GM21423 (cell line): ENCODE measurements around the gene MAP3K5.
A peak's percentile ranks its signal among the peaks of the same experiment; 100 is the strongest.
"Not testable (repeated sequence)": the region's sequence is repeated elsewhere in the genome, so short reads cannot be mapped to it uniquely, and the experiment has no call there.

Experiments used
- ATAC-seq: cut with Tn5 transposase; IDR thresholded peaks from one replicate; pipeline ENCODE4 v1.9.1; 2021; ENCODE audit warnings: mild to moderate bottlenecking, moderate library complexity; ENCODE audit not compliant: unreplicated experiment

MAP3K5 gene

DNA sequence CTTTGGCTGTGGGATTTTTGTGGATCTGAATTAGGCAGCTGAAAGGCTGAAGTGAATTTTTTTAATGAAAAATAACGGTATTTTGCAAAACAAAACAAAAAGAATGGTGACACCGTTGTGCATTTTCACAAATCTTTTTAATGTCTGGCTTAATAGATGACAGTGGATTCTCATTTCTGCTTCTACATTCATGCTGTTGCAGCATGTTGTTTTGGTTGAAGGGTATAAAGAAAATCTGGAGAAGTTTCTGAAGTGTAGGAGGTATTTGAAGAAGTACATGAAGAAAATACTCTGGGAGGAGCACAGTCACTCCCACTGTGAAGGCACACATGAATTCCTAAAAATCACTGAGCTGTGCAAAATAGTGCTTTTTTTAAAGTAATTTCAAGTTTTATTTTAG lies 3.1 kb upstream of the MAP3K5 start:
- ATAC-seq, result no peak

DNA sequence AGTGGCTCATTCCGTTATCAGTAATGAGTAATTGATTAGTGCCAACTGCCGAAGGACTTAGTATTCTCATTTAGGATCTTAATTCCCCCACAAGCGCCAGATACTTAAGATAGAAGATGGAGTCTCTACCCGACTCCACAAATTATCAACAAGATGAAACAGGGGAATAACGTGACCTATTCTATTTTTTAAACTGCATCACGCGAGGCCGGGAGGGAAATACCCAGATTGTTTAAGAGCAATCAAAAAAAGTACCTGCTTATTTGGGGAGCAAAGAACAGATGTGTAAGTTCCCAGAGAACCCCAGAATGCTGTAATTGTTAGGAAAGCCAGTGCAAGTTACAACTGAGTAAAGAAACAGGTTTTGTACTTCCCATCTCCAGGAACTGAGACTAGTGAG lies 1.1 kb upstream of the MAP3K5 start:
- ATAC-seq, result no peak

- no peak for ATAC-seq
Observed at GRCh38 chr6:136792095-136792409, 225 bp downstream of the MAP3K5 start.

DNA sequence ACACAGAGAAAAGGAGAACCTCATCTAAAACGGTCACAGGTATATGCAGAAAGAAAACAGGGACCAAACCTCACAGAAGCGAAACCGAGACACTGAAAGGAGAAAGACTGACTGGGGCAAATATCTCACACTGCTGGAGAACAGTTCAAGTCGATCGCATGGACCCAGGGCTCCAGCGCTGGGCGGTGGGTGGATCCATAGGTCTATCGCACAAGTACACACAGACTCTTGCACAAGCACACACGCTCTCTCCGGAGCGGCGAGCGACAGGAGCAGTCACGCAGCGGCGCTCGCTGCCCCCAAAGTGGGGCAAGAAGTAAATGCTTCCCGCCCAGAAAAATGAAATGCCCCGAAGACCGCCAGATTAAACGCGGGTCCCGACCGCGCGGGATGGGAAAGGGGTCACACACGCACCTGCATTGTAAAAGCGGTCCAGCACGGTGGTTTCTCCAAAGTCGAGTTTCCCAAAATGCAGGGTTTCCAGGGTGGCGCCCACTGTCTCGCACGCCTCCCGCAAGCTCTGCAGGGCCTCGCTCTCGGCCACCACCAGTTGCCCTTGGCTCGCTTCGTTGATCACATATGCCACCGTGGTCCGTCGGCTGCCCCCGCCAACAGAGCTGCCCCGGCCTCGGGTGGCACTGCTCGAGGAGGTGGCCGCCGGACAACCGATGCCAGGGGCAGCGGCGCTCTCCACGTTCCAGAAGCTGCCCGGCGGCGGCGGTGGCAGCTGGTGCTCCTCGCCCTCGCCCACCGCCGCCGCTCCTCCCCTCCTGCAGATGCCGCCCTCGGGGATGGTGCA lies 782 bp downstream of the MAP3K5 start:
- ATAC-seq, result peak; percentile 28

GRCh38 chr6:136790411-136791295 lies 1.6 kb downstream of the MAP3K5 start:
- ATAC-seq, result no peak

GRCh38 chr6:136789440-136789839 lies 2.8 kb downstream of the MAP3K5 start:
- not testable (repeated sequence) for ATAC-seq

GRCh38 chr6:136788069-136788902 lies 4.0 kb downstream of the MAP3K5 start:
- ATAC-seq, result no peak

GRCh38 chr6:136787726-136788068 lies 4.6 kb downstream of the MAP3K5 start:
- ATAC-seq, result no peak

DNA sequence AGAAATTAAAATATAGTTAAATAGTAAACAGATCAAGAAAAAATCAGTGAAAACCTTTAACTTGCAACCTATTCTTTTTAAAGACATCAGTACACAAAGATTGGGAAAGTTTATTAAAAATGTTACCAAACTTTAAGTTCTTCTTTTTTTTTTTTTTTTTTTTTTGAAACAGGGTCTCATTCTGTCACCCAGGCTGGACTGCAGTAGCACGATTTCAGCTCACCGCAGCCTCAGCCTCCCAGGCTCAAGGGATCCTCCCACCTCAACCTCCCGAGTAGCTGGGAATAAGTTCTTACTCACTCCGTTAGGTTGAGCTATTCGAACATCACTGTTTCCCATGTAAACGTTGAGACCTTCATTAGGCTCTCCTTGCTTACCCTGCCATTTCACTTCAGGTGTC lies 5.6 kb downstream of the MAP3K5 start:
- ATAC-seq, result no peak

DNA sequence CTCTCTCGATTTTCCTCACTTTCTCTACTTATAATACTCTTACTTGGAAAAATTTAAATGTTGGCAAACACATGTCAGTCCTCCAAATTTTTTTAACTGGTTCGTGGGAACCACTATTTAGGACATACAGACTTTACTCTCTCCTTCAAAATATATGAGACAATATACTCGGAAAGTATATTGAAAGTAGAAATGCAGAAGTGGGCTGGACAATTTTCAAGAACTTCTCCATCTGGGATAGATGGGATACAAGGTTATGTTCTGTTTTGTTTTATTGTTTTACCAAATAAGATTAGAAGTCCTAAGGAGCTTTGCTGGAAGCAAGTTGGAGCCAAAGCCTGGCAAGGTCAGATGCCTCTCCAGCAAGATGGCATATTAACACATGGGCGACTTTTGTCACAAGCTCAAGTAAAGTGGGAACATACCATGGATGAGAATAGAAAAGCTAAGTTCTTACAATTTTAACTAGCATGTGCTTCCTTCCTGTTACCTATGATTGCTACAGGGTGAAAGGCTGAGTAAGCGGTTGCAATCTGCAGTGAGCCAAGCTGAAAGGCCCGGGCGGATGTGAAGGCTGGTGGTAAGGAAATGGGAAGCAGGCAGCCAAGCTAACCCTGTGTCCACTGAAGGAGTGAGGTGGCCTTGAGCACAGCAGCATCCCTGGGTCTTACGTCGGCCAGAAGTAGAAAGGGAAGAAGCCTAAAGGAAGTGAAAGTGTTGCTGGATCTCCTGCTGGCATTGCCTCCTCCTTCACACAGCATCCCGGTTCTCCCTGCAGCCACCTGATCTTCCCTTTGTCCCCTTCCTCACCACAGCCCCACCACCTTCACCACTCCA lies 7.1 kb downstream of the MAP3K5 start:
- peak; percentile 39 for ATAC-seq

DNA sequence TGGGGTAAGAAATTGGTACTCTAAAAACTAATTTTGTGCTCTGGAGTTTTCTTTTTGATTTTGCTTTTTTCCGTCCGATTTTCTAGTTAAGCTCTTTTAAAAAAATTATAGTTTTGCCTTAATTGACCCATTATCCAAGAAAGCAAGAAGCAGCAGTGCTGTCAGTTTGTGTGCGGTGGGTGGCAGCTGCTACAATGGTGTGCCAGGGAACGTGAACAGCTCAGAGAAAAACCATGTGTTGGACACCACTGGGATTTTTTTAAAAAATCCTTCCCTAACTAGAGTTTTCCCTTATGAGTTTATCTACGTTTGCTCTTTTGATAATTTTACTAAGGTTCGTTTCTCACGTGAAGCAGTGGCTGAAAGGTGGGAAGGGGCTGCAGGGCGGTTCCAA lies 8.0 kb downstream of the MAP3K5 start:
- no peak for ATAC-seq

GRCh38 chr6:136783495-136784270 lies 8.6 kb downstream of the MAP3K5 start:
- peak; percentile 63 for ATAC-seq

- no peak for ATAC-seq
Observed at GRCh38 chr6:136783021-136783420, 9.3 kb downstream of the MAP3K5 start.

- ATAC-seq, result no peak
Observed at GRCh38 chr6:136782021-136782770, 10.1 kb downstream of the MAP3K5 start.

DNA sequence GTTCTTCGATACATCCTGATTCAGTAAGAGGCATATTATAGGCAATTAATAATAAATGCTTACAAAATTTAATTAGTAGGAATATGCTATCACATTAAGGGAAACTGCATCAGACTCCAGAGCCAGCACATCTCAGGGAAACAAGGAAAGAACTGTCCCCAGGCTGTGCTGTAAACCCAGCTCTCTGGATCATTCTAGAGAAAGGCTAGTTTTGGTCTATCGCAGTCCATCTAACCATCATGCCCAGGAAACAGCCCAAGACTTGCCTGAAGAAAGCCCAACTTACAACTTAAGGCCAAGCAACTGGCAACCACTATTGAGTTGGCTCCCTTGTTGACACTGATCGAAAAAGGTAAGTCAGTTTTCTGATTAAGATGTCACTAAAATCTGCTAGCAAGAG lies 11.3 kb downstream of the MAP3K5 start:
- ATAC-seq, result no peak

- ATAC-seq, result no peak
Observed at GRCh38 chr6:136779682-136780081, 12.6 kb downstream of the MAP3K5 start.

DNA sequence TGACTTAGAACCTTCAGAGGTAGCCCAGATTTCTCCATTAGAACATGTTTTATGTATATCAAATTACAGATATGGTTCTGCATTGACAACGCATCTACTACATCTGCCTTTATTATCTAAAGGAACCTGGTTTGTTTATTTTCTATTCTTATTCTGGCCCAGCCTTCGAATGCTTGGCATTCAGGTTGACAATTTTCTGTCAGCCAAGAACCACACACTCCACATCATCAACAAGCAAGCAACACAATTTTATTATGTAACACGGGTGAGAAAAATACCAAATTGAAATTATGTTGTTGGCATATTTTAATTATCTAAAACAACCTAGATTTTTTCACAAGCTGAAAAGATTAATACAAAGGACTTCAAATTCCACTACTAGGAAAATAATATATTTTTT lies 14.6 kb downstream of the MAP3K5 start:
- no peak for ATAC-seq

DNA sequence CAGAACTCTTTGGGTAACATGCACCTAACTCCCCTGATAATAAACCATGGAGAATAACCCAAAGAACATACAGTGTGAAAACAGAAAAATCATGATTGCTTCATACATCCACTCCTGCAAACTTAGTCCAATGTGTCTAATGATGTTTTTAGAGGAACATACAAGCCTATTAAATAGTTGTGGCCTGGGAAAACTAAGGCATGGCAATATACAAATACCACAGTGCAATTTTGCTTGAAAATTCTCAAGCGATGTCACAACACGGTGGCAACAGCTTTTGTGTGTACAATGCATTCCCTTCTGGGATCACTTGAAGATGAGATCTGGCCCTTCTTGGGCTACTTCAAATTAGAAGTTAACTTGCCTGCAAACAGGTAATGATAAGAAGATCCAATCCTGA lies 16.7 kb downstream of the MAP3K5 start:
- ATAC-seq, result no peak

GRCh38 chr6:136775081-136775480 lies 17.2 kb downstream of the MAP3K5 start:
- ATAC-seq, result no peak
